ENCODE measurements around the gene NGEF. TPM values are rescaled to one million over a fixed set of nuclear protein-coding genes. Genes with fewer than 3 reads are reported as not detected.

Gene NGEF
- total and polyA plus RNA-seq, 3 donors from 2014 or later = 7.9 to 28.7 (median 15.6) TPM

GRCh38 chr2:232981767-232982360, 31.2 kb downstream of the NGEF start:
- Histone ChIP-seq H3K27me3 (no peaks in the 10 kb centered on the region), H3K9me3 (no peaks in the 10 kb centered on the region), H3K4me3 (no peak overlapping the region), H3K4me1 (peaks cover 6% of the 10 kb centered on the region), H3K27ac (no peak overlapping the region), H3K36me3 (ENCODE audit: low read depth, missing control alignments) (no peaks in the 10 kb centered on the region)
- 82 to 88% methylated on average over 5 of the region's 5 CpGs for WGBS, 2 donors
- TF ChIP-seq CTCF (IDR thresholded peaks at IDR 0.05) (no peak), POLR2A (IDR thresholded peaks at IDR 0.05) (no peak)
- DNase-seq = peak; percentile 9
- intact Hi-C loops (cut with DNase I; ENCODE audit: low total_unique reads) = no loop called here

GRCh38 chr2:232981356-232981755, 31.7 kb downstream of the NGEF start:
- Histone ChIP-seq H3K4me1 (peaks cover 6% of the 10 kb centered on the region), H3K9me3 (no peaks in the 10 kb centered on the region), H3K27ac (no peak overlapping the region), H3K4me3 (no peak overlapping the region), H3K36me3 (ENCODE audit: low read depth, missing control alignments) (no peaks in the 10 kb centered on the region), H3K27me3 (no peaks in the 10 kb centered on the region)
- TF ChIP-seq POLR2A (IDR thresholded peaks at IDR 0.05) = no peak
- TF ChIP-seq CTCF (IDR thresholded peaks at IDR 0.05) = no peak
- intact Hi-C loops (cut with DNase I; ENCODE audit: low total_unique reads) = no loop called here
- peak; percentile 12 for DNase-seq
- WGBS, 2 donors = 83 to 85% methylated on average over 6 to 7 of the region's 7 CpGs

GRCh38 chr2:232980683-232981082, 32.4 kb downstream of the NGEF start:
- Histone ChIP-seq H3K36me3 (ENCODE audit: low read depth, missing control alignments) (no peaks in the 10 kb centered on the region), H3K9me3 (no peaks in the 10 kb centered on the region), H3K27ac (no peak overlapping the region), H3K4me3 (no peak overlapping the region), H3K4me1 (peaks cover 6% of the 10 kb centered on the region), H3K27me3 (no peaks in the 10 kb centered on the region)
- no peak for DNase-seq
- intact Hi-C loops (cut with DNase I; ENCODE audit: low total_unique reads) = no loop called here
- WGBS, 2 donors = 80 to 96% methylated on average over 5 to 7 of the region's 7 CpGs
- TF ChIP-seq POLR2A (IDR thresholded peaks at IDR 0.05) (no peak), CTCF (IDR thresholded peaks at IDR 0.05) (no peak)

GRCh38 chr2:232979871-232980461, 33.1 kb downstream of the NGEF start:
- intact Hi-C loops (cut with DNase I; ENCODE audit: low total_unique reads) = no loop called here
- Histone ChIP-seq H3K4me3 (no peak overlapping the region), H3K36me3 (ENCODE audit: low read depth, missing control alignments) (no peaks in the 10 kb centered on the region), H3K4me1 (peaks cover 6% of the 10 kb centered on the region), H3K27ac (no peak overlapping the region), H3K27me3 (no peaks in the 10 kb centered on the region), H3K9me3 (no peaks in the 10 kb centered on the region)
- 58 to 67% methylated on average over 7 of the region's 7 CpGs for WGBS, 2 donors
- no peak for TF ChIP-seq CTCF (IDR thresholded peaks at IDR 0.05)
- DNase-seq = peak; percentile 46

GRCh38 chr2:232977438-232977971, 35.6 kb downstream of the NGEF start:
- Histone ChIP-seq H3K27me3 (no peaks in the 10 kb centered on the region), H3K27ac (no peak overlapping the region), H3K4me1 (peaks cover 6% of the 10 kb centered on the region), H3K4me3 (no peak overlapping the region), H3K36me3 (ENCODE audit: low read depth, missing control alignments) (no peaks in the 10 kb centered on the region), H3K9me3 (no peaks in the 10 kb centered on the region)
- intact Hi-C loops (cut with DNase I; ENCODE audit: low total_unique reads) = no loop called here
- WGBS, 2 donors = 90 to 95% methylated on average over 10 of the region's 10 CpGs
- no peak for DNase-seq
- TF ChIP-seq CTCF (IDR thresholded peaks at IDR 0.05) (no peak), POLR2A (IDR thresholded peaks at IDR 0.05) (no peak)
